GM10847 (cell line): ENCODE data around the gene CENATAC.
A peak's percentile ranks its signal among the peaks of the same experiment; 100 is the strongest.

Source experiments
- POLR2A ChIP-seq: IDR thresholded peaks from 2 replicates; pipeline ENCODE4 v1.6.1; 2011; ENCODE audit not compliant: insufficient read length; ENCODE audit errors: extremely low read depth

The CENATAC gene

DNA sequence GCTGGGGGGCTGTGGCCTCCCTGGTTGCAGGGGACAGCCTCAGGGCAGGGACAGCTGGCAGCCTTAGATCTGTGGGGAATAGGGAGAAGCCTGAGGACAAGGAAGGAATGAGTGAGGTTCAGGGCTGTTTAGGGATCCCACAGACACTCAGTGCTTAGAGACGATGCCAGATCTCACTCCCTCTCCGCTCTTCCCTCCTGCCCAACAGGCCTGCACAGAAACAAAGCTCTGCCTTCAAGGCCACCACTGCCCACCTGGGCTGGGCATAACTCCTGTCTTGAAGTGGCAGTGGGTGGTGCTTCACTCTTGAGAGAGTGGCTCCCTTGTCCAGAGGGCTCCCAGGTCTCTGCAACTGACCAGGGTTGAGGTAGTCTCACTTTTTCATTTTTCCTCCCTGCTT, 13.1 kb upstream of the CENATAC start:
- no peak for TF ChIP-seq POLR2A

DNA sequence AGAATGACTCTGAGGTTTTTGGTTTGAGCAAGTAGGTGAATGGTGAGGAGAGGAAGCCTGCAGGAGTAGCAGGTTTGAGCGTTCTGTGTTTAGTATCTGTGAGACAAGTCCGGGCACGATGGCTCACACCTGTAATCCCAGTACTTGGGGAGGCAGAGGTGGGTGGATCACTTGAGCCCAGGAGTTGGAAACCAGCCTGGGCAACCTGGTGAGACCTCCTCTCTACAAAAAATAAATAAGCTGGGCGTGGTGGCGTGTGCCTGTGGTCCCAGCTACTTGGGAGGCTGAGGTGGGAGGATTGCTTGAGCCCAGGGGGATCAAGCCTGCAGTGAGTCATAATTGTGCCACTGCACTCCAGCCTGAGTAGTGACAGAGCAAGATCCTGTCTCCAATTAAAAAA, 9.7 kb upstream of the CENATAC start:
- no peak for TF ChIP-seq POLR2A

GRCh38 chr11:118996926-118997626, 862 bp upstream of the CENATAC start:
- no peak for TF ChIP-seq POLR2A

DNA sequence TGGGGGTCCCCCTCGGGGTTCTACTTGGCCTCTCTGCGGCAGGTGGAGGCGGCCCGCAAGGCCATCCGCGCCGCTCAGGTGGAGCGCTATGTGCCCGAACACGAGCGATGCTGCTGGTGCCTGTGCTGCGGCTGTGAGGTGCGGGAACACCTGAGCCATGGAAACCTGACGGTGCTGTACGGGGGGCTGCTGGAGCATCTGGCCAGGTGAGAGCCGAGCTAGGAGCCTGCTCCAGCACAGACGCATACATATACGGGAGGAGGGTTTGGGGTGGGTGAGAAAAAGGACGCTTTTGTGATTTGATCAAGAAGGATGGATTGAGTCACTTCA, 415 bp downstream of the CENATAC start:
- TF ChIP-seq POLR2A, result no peak

DNA sequence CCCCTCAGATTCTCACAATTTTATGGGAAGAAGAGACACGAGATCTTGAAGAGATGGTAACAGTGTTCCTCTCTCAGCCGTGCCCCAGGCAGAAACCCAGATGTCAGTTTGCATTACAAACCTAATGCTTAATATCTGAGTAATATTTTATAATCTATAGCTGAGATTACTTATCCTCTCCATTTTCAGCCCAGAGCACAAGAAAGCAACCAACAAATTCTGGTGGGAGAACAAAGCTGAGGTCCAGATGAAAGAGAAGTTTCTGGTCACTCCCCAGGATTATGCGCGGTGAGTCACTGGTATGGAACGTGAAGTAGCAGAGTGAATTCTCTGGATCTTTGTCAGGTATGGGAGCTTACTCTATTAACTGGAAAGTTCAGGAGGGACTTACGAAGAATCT, 884 bp downstream of the CENATAC start:
- no peak for TF ChIP-seq POLR2A

- TF ChIP-seq POLR2A, result no peak
Observed at GRCh38 chr11:119000906-119001305, 3.0 kb downstream of the CENATAC start.

GRCh38 chr11:119006656-119007055, 8.7 kb downstream of the CENATAC start:
- TF ChIP-seq POLR2A, result no peak

GRCh38 chr11:119011476-119012053, 13.6 kb downstream of the CENATAC start:
- no peak for TF ChIP-seq POLR2A

DNA sequence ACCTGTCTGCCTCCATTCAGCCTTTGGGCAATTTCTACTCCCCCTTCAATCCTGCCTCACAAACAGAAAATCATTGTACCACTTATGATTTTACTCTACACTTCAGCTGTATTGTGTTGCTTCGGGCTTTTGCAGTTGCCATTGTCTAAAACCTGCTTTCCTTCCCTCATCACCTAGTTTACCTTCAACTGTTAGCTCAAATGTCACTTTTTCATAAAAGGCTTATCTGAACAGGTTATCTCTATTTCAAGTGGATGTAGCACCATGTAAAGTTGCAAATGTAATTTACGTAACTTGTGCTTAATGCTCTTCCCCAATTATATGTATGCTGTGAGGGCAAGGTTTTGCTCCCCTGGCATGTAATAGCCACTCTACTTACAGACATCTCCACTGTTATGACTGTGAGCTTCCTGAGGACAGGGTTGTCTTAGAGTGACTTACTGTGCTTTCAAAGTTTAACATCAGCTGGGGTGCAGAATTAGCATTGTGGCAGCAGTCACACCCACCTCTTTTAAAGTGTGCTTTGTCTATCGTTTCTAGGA, 14.8 kb downstream of the CENATAC start:
- no peak for TF ChIP-seq POLR2A

- no peak for TF ChIP-seq POLR2A
Observed at GRCh38 chr11:119014209-119014924, 16.4 kb downstream of the CENATAC start.

DNA sequence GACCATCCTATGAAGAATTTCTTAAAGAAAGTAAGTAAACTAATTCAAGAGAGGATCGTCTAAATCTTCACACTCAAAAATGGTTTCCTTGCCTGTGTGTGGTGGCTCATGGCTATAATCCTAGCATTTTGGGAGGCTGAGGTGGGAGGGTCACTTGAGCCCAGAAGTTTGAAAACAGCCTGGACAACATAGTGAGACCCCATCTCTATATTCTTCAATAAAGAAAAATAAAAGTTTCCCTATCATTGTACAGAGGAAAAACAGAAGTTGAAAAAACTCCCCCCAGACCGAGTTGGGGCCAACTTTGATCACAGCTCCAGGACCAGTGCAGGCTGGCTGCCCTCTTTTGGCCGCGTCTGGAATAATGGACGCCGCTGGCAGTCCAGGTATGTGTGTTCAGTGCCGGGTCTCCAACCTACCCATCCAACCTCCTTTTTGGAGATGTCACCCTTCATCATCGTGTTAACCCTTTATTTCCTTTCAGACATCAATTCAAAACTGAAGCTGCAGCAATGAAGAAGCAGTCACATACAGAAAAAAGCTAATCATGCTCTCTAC, 17.2 kb downstream of the CENATAC start:
- no peak for TF ChIP-seq POLR2A

DNA sequence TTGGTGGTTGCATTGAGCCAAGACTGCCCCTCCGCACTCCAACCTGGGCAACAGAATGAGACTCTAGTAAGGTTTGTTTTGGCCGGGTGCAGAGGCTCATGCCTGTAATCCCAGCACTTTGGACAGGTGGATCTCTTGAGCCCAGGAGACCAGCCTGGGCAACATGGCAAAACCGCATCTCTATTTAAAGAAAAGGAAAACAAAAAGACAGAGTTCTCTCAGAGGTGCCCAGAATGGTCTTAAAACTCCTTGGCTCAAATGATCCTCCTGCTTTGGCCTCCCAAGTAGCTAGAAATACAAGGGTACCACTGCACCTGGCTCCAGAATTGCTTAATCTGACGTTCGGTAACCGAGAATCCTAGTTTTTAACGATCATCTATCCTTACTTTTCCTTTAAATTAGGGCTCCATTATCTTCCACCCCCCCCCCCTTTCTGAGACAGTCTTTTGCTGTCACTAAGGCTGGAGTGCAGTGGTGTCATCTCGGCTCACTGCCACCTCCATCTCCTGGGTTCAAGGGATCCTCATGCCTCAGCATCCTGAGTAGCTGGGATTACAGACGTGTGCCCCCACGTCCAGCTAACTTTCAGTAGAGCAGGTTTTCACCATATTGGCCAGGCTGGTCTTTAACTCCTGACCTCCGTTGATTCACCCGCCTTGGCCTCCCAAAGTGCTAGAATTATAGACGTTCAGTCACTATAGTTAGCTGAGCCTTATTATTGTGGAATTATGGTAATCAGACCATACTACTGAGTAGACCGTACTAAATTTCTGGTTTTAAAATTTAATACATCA, 18.5 kb downstream of the CENATAC start:
- no peak for TF ChIP-seq POLR2A

DNA sequence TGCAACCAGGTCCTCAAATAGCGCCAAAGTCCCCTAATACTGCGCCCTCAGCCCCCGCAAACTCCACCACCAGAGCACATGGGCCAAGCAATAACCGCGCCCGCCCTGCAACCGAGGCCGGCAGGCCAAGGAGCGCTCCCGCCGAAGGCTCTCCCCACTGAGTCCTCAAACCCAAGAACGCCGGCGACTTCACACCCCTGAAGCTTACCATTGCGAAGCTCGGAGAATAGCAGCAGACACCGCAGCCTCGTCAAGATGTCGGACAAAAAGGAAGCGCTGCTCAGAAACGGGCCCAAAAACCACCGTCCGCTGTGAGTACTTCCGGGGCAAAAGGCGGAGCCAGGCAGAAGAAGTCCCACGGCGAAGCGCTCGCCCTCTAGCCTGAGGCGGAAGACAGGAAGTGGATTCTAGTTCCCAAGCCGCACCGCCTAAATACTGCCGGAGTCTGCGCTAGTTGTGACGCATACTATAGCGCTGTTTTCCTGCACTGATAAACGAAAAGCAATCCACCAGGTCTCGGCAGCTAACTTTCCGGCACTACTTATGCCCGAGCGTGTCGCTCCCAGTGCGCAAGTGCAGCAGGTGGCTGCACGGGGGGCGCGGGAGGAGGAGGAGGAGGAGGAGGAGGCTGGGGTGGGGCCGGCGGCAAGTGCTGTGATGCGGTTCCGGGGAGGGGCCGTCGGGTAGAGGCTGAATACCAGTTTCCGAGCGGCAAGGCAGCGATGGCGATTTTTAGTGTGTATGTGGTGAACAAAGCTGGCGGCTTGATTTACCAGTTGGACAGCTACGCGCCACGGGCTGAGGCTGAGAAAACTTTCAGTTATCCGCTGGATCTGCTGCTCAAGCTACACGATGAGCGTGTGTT, 20.4 kb downstream of the CENATAC start, which contains the start of the genes RPS25 and TRAPPC4:
Gene RPS25 (minus strand): TSS at position 270 of the 865 bp plus-strand sequence. CDS start 59 bp downstream, at position 211.
Gene TRAPPC4 (plus strand): TSS at position 693 of the 865 bp plus-strand sequence. CDS start 30 bp downstream, at position 723.
- TF ChIP-seq POLR2A, result peak; percentile 86

- no peak for TF ChIP-seq POLR2A
Observed at GRCh38 chr11:119019996-119020395, 22.1 kb downstream of the CENATAC start.

GRCh38 chr11:119021631-119022030, 23.7 kb downstream of the CENATAC start:
- no peak for TF ChIP-seq POLR2A
